Measurements from ENCODE around the gene ZNF132.

DNA sequence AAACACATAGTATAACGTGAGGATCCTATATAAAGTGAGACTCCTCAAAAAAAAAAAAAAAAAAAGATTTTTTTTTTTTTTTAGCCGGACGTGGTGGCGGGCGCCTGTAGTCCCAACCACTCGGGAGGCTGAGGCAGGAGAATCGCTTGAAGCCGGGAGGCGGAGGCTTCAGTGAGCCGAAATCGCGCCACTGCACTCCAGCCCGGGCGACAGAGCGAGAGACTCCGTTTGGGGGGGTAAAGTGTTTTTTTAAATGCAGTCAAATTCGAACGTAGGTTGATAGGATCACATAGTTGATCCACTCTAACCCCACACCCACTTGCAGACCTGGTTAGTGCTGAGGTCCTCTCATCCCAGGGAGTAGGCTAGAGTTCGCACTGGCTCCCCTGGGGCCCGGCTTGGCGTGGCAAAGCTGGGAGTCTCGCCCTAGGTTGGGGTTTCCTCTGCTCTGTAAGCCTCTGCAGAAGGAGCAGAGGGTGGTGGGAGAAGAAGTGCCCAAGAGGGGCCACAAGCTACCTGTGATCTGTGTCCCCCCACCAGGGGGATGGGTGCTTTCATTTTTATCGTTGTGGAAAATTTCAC, 38.0 kb downstream of the ZNF132 start:
- no peak for TF ChIP-seq EZH2 (IDR thresholded peaks at IDR 0.05; ENCODE audit: low read depth, unreplicated experiment)
- TF ChIP-seq, protein P1, sequence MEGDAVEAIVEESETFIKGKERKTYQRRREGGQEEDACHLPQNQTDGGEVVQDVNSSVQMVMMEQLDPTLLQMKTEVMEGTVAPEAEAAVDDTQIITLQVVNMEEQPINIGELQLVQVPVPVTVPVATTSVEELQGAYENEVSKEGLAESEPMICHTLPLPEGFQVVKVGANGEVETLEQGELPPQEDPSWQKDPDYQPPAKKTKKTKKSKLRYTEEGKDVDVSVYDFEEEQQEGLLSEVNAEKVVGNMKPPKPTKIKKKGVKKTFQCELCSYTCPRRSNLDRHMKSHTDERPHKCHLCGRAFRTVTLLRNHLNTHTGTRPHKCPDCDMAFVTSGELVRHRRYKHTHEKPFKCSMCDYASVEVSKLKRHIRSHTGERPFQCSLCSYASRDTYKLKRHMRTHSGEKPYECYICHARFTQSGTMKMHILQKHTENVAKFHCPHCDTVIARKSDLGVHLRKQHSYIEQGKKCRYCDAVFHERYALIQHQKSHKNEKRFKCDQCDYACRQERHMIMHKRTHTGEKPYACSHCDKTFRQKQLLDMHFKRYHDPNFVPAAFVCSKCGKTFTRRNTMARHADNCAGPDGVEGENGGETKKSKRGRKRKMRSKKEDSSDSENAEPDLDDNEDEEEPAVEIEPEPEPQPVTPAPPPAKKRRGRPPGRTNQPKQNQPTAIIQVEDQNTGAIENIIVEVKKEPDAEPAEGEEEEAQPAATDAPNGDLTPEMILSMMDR (conservative IDR thresholded peaks at IDR 0.05; ENCODE audit: low read depth in 2 of 2), result no peak
- no peak for TF ChIP-seq POLR2AphosphoS5 (IDR thresholded peaks at IDR 0.05; ENCODE audit: low read depth)
- no peak for TF ChIP-seq EZH2phosphoT487 (IDR thresholded peaks at IDR 0.05; ENCODE audit: unreplicated experiment)
- TF ChIP-seq, protein P2, sequence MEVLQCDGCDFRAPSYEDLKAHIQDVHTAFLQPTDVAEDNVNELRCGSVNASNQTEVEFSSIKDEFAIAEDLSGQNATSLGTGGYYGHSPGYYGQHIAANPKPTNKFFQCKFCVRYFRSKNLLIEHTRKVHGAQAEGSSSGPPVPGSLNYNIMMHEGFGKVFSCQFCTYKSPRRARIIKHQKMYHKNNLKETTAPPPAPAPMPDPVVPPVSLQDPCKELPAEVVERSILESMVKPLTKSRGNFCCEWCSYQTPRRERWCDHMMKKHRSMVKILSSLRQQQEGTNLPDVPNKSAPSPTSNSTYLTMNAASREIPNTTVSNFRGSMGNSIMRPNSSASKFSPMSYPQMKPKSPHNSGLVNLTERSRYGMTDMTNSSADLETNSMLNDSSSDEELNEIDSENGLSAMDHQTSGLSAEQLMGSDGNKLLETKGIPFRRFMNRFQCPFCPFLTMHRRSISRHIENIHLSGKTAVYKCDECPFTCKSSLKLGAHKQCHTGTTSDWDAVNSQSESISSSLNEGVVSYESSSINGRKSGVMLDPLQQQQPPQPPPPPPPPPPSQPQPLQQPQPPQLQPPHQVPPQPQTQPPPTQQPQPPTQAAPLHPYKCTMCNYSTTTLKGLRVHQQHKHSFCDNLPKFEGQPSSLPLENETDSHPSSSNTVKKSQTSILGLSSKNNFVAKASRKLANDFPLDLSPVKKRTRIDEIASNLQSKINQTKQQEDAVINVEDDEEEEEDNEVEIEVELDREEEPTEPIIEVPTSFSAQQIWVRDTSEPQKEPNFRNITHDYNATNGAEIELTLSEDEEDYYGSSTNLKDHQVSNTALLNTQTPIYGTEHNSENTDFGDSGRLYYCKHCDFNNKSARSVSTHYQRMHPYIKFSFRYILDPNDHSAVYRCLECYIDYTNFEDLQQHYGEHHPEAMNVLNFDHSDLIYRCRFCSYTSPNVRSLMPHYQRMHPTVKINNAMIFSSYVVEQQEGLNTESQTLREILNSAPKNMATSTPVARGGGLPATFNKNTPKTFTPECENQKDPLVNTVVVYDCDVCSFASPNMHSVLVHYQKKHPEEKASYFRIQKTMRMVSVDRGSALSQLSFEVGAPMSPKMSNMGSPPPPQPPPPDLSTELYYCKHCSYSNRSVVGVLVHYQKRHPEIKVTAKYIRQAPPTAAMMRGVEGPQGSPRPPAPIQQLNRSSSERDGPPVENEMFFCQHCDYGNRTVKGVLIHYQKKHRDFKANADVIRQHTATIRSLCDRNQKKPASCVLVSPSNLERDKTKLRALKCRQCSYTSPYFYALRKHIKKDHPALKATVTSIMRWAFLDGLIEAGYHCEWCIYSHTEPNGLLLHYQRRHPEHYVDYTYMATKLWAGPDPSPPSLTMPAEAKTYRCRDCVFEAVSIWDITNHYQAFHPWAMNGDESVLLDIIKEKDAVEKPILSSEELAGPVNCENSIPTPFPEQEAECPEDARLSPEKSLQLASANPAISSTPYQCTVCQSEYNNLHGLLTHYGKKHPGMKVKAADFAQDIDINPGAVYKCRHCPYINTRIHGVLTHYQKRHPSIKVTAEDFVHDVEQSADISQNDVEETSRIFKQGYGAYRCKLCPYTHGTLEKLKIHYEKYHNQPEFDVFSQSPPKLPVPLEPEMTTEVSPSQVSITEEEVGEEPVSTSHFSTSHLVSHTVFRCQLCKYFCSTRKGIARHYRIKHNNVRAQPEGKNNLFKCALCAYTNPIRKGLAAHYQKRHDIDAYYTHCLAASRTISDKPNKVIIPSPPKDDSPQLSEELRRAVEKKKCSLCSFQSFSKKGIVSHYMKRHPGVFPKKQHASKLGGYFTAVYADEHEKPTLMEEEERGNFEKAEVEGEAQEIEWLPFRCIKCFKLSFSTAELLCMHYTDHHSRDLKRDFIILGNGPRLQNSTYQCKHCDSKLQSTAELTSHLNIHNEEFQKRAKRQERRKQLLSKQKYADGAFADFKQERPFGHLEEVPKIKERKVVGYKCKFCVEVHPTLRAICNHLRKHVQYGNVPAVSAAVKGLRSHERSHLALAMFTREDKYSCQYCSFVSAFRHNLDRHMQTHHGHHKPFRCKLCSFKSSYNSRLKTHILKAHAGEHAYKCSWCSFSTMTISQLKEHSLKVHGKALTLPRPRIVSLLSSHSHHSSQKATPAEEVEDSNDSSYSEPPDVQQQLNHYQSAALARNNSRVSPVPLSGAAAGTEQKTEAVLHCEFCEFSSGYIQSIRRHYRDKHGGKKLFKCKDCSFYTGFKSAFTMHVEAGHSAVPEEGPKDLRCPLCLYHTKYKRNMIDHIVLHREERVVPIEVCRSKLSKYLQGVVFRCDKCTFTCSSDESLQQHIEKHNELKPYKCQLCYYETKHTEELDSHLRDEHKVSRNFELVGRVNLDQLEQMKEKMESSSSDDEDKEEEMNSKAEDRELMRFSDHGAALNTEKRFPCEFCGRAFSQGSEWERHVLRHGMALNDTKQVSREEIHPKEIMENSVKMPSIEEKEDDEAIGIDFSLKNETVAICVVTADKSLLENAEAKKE (CRISPR knock-in tag; IDR thresholded peaks at IDR 0.05), result no peak
- TF ChIP-seq, protein P3, sequence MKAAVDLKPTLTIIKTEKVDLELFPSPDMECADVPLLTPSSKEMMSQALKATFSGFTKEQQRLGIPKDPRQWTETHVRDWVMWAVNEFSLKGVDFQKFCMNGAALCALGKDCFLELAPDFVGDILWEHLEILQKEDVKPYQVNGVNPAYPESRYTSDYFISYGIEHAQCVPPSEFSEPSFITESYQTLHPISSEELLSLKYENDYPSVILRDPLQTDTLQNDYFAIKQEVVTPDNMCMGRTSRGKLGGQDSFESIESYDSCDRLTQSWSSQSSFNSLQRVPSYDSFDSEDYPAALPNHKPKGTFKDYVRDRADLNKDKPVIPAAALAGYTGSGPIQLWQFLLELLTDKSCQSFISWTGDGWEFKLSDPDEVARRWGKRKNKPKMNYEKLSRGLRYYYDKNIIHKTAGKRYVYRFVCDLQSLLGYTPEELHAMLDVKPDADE (IDR thresholded peaks at IDR 0.05), result no peak
- no peak for TF ChIP-seq STAT1 (IDR thresholded peaks at IDR 0.05; ENCODE audit: unreplicated experiment)
